ENCODE results near the gene ITPR1.
"Not testable (repeated sequence)": the region's sequence is repeated elsewhere in the genome, so short reads cannot be mapped to it uniquely, and the experiment has no call there.

Gene ITPR1

GRCh38 chr3:4493014-4493940 lies at the start of gene ITPR1:
TSS of gene ITPR1 (plus strand) at chr3:4493348. CDS start at chr3:4516492, 23,144 bp downstream.
- peak; percentile 96 to 99 (median 97) for DNase-seq (ENCODE audit: low read depth in 2 of 3, low spot score in 1 of 3)

- DNase-seq (ENCODE audit: low read depth in 2 of 3, low spot score in 1 of 3), result no peak
Measured at GRCh38 chr3:4447295-4447999, 45.7 kb upstream of the ITPR1 start.

- no peak for DNase-seq (ENCODE audit: low read depth in 2 of 3, low spot score in 1 of 3)
Measured at GRCh38 chr3:4448187-4448586, 45.0 kb upstream of the ITPR1 start.

DNA sequence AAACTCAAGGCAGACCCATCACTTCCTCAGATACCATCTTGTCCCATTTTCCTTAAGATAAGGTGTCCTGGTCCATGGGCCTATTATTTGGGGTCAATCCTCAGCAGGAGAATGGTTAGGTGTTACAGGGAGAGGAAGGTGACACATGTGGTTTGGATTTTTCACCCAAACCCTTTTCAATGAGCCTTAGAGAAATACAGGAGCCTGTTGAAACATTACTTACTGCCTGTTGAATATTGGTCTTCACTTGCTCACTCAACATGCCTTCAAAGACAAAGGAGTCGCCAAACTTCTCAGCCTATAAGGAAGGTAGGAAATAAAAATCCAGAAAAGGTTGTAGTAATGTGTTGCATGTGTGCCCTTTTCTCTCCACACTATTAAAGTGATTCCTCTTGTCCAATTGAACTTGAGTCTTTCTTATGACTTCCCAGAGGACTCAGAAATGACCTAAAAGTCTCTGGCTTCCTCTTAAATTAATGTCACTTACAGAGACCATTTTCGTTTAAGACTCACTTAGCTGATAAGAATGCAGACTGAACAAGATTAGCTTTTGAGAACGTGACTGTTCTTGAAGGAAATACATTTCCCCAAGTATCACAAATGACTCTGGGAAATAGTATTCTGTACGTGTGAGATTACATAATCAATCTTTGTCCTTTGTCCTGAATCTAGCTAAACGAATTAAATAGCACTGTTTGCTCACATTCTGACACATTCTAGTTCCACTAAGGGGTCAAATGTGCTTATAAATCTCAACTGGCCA lies 43.9 kb upstream of the ITPR1 start:
- DNase-seq (ENCODE audit: low read depth in 2 of 3, low spot score in 1 of 3), result no peak

GRCh38 chr3:4454142-4454541 lies 39.0 kb upstream of the ITPR1 start:
- DNase-seq (ENCODE audit: low read depth in 2 of 3, low spot score in 1 of 3), result no peak

- not testable (repeated sequence) for DNase-seq (ENCODE audit: low read depth in 2 of 3, low spot score in 1 of 3)
Measured at GRCh38 chr3:4456780-4457179, 36.4 kb upstream of the ITPR1 start.

- DNase-seq (ENCODE audit: low read depth in 2 of 3, low spot score in 1 of 3), result no peak
Measured at GRCh38 chr3:4458961-4459360, 34.2 kb upstream of the ITPR1 start.

GRCh38 chr3:4460334-4460733 lies 32.8 kb upstream of the ITPR1 start:
- no peak for DNase-seq (ENCODE audit: low read depth in 2 of 3, low spot score in 1 of 3)

- no peak for DNase-seq (ENCODE audit: low read depth in 2 of 3, low spot score in 1 of 3)
Measured at GRCh38 chr3:4461468-4462090, 31.6 kb upstream of the ITPR1 start.

DNA sequence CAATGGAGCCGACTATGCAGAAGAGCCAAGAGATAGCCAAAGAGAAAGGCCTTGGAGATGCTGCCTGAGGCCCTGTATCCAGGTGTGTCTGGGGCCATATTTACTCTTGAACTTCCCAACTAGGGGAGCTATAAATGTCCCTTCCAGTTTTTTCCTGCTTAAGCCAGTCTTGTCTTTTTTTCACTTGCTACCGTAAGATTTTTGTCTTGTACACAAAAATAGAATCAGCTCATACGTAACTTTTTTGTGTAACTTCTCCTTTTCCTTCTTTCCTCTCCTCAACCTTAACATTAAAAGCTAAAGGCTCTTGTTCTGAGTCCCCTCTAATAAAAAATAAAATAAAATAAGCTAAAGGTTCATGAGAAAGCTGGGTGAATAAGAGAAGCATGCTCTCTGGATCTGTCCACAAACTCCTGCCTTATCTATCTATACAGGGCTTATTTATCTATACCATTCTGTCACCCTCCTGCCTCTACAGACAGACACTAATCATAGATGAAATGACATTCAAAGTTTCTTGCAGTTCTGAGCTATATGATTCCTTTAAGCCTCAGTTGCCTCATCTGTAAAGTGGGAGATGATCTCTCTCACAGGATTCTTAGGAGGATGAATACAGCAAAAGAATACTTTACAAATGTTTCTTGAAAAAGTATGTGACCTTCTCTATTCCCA lies 30.6 kb upstream of the ITPR1 start:
- DNase-seq (ENCODE audit: low read depth in 2 of 3, low spot score in 1 of 3), result no peak

- DNase-seq (ENCODE audit: low read depth in 2 of 3, low spot score in 1 of 3), result no peak
Measured at GRCh38 chr3:4464576-4464975, 28.6 kb upstream of the ITPR1 start.

GRCh38 chr3:4466741-4467521 lies 26.2 kb upstream of the ITPR1 start, which contains the start of gene SUMF1:
TSS of gene SUMF1 (minus strand) at chr3:4467269. CDS start at chr3:4467245, 24 bp downstream.
- DNase-seq (ENCODE audit: low read depth in 2 of 3, low spot score in 1 of 3), result peak; percentile 63 to 68 (median 66)

- no peak for DNase-seq (ENCODE audit: low read depth in 2 of 3, low spot score in 1 of 3)
Measured at GRCh38 chr3:4467522-4467867, 25.7 kb upstream of the ITPR1 start.

GRCh38 chr3:4471907-4472306 lies 21.2 kb upstream of the ITPR1 start:
- no peak for DNase-seq (ENCODE audit: low read depth in 2 of 3, low spot score in 1 of 3)

GRCh38 chr3:4472312-4472711 lies 20.8 kb upstream of the ITPR1 start:
- no peak for DNase-seq (ENCODE audit: low read depth in 2 of 3, low spot score in 1 of 3)

- DNase-seq (ENCODE audit: low read depth in 2 of 3, low spot score in 1 of 3), result no peak
Measured at GRCh38 chr3:4472766-4473165, 20.4 kb upstream of the ITPR1 start.

DNA sequence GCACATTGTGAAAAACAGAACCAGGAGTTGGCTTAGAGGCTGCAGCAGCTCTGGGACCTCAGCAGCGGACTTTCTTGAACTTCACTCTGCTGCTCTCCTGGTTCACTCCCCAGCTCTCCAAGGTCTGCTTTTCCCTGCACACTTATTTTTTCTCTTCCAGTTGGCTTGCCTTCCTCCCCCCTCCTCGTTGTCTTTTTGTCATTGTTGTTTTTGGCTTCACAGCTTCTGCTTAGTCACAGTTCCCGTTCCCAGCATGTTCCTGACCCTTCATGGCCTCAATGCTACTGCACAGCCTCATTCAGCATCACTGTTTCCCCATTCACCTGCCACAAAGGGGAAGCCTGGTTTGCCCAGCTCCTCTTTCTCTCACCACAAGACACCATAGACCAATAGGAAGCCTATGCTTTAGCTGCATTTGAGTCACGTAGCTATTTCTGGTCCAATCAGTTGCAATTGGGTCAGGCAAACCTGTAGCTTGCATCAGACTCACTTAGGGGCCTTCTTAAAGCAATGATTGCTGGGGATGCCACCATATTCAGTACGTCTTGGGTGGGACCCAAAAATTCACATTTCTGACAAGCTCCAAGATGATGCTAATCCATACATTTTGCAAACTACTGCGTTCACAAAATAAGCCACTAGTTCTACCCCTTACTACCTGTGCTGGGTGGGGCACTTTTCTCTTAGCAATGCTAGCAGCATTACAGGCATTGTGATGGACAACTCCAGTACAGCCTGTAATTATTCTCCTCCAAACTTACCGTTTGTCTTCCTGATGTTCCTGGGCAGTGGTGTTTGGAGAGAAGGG lies 18.3 kb upstream of the ITPR1 start:
- peak in 2 of 3 donors; percentile 12 to 44 for DNase-seq (ENCODE audit: low read depth in 2 of 3, low spot score in 1 of 3)

- no peak for DNase-seq (ENCODE audit: low read depth in 2 of 3, low spot score in 1 of 3)
Measured at GRCh38 chr3:4475804-4476203, 17.3 kb upstream of the ITPR1 start.

GRCh38 chr3:4476496-4476895 lies 16.7 kb upstream of the ITPR1 start:
- no peak for DNase-seq (ENCODE audit: low read depth in 2 of 3, low spot score in 1 of 3)

All from stimulated activated CD4-positive, alpha-beta T cell treated with anti-CD3 and anti-CD28 coated beads, Interleukin-12 subunit alpha, Interleukin-12 subunit beta, amount 100 ng/mL, for 48 hours (primary cell).